Thoracic aorta (tissue), 2 donors: ENCODE data around the gene SMARCD1. TPM values are rescaled to one million over a fixed set of nuclear protein-coding genes. Genes with fewer than 3 reads are reported as not detected.

ENCODE experiments used
- ATAC-seq: fragments of 150-250 bp; one replicate; pipeline ENCODE4 v1.8.0; 2017; ENCODE audit warnings: low read depth; ENCODE audit not compliant: insufficient number of reproducible peaks, low FRiP score
- DNase-seq: peaks from one replicate; pipeline ENCODE4 v3.0.0-alpha.2; 2020; ENCODE audit warnings: low spot score
- H3K27ac ChIP-seq, 2 donors: fragments of 200-600 bp; sonication (generic); 1 replicate in 1 of 2; 2 replicates in 1 of 2; pipeline ENCODE4 v1.5.1; 2016; ENCODE audit warnings: mild to moderate bottlenecking in 2 of 2, moderate library complexity in 2 of 2
- H3K27me3 ChIP-seq: fragments of 200-600 bp; sonication (generic); replicated peaks from 2 replicates; pipeline ENCODE4 v1.6.0; 2016; ENCODE audit warnings: mild to moderate bottlenecking; ENCODE audit not compliant: insufficient read depth
- H3K36me3 ChIP-seq: fragments of 200-600 bp; sonication (generic); one replicate; pipeline ENCODE4 v1.5.1; 2016
- H3K4me1 ChIP-seq, 2 donors: fragments of 200-600 bp; sonication (generic); 1 replicate in 1 of 2; 2 replicates in 1 of 2; pipeline versions ENCODE4 v1.5.1 to v1.6.0; 2016; ENCODE audit warnings: low read depth in 2 of 2, mild to moderate bottlenecking in 1 of 2; ENCODE audit not compliant: control insufficient read depth in 1 of 2
- H3K4me3 ChIP-seq: fragments of 200-600 bp; sonication (generic); 2 replicates; pipeline ENCODE4 v1.5.1; 2016; ENCODE audit warnings: mild to moderate bottlenecking
- H3K9me3 ChIP-seq: fragments of 200-600 bp; sonication (generic); 2 replicates; pipeline ENCODE4 v1.5.1; 2016
- total RNA-seq, 2 donors: library from RNA; depleted of rRNA; stranded (reverse); fragments of >200 nt; gene quantifications; one replicate each; pipeline versions ENCODE4 v1.1.0 to v1.2.3, GENCODE V29; 2016
- TF ChIP-seq, protein P1 (sequence below): fragments of 200-600 bp; sonication (generic); IDR thresholded peaks from one replicate; pipeline ENCODE4 v1.5.1; 2019; ENCODE audit warnings: antibody characterized with exemption

The SMARCD1 gene
- total RNA-seq, 2 donors from 2014 or later: 53.6 to 60.0 TPM

GRCh38 chr12:50073206-50073605, 11.9 kb upstream of the SMARCD1 start:
- TF ChIP-seq, protein P1, sequence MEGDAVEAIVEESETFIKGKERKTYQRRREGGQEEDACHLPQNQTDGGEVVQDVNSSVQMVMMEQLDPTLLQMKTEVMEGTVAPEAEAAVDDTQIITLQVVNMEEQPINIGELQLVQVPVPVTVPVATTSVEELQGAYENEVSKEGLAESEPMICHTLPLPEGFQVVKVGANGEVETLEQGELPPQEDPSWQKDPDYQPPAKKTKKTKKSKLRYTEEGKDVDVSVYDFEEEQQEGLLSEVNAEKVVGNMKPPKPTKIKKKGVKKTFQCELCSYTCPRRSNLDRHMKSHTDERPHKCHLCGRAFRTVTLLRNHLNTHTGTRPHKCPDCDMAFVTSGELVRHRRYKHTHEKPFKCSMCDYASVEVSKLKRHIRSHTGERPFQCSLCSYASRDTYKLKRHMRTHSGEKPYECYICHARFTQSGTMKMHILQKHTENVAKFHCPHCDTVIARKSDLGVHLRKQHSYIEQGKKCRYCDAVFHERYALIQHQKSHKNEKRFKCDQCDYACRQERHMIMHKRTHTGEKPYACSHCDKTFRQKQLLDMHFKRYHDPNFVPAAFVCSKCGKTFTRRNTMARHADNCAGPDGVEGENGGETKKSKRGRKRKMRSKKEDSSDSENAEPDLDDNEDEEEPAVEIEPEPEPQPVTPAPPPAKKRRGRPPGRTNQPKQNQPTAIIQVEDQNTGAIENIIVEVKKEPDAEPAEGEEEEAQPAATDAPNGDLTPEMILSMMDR: no peak
- no peaks in the 10 kb centered on the region for H3K36me3 ChIP-seq
- H3K4me3 ChIP-seq: no peak overlapping the region
- DNase-seq: no peak
- no peak overlapping the region for H3K27ac ChIP-seq
- no peaks in the 10 kb centered on the region for H3K9me3 ChIP-seq
- H3K27me3 ChIP-seq: no peaks in the 10 kb centered on the region
- H3K4me1 ChIP-seq: peaks cover 0 to 3% of the 10 kb centered on the region in 2 donors
- ATAC-seq: no peak

- Histone ChIP-seq H3K4me3 (no peak overlapping the region), H3K27ac (no peak overlapping the region), H3K36me3 (no peaks in the 10 kb centered on the region), H3K9me3 (no peaks in the 10 kb centered on the region), H3K27me3 (no peaks in the 10 kb centered on the region), H3K4me1 (peaks cover 0 to 3% of the 10 kb centered on the region in 2 donors)
- ATAC-seq (no peak), DNase-seq (no peak)
- TF ChIP-seq, protein P1: no peak
Observed at GRCh38 chr12:50073712-50074111, 11.4 kb upstream of the SMARCD1 start.

DNA sequence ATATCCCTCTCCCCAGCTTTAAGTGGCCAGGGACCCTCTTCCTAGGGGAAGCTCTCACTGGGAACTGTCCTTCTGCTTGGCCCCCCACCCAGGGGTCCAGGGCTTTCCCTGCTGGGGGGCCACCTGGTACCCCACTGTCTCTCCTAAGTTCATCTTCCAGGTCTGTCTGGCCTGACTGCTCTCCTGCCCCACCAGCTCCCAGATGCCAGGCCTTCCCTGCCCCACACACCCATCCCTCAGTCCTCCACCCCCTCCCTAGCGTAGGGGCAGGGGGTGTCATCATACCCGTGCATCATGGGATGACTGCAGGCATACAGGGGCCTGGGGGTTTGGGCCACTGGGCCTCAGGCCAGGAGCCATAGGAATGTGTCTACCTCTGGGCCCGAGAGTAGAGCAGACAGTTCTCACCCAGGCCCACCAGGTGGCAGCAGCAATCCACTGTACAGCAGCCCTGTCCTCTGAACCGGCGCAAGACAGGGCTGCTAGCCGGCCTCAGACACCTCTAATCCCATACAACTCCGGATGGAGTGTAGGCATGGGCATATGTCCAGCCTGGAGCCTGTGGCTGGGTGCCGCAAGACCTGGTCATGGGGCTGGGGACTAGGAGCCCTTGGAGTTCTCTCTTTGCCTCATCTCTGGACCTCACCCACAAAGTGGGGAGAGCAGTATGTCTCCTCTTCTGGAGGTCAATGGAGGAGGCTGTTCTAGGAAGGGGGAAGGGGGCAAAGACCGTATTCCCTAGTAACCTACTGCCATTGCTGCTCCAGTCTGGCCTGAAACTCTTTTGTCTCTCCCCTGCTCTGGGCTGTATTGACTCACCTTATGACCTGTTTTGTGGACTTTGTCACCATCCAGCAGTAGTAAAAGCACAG, 10.0 kb upstream of the SMARCD1 start:
- H3K27ac ChIP-seq: no peak overlapping the region
- H3K4me3 ChIP-seq: no peak overlapping the region
- no peaks in the 10 kb centered on the region for H3K9me3 ChIP-seq
- DNase-seq: no peak
- no peaks in the 10 kb centered on the region for H3K27me3 ChIP-seq
- no peaks in the 10 kb centered on the region for H3K36me3 ChIP-seq
- H3K4me1 ChIP-seq: peaks cover 0 to 3% of the 10 kb centered on the region in 2 donors
- no peak for ATAC-seq
- TF ChIP-seq, protein P1: peak; percentile 95

GRCh38 chr12:50075808-50076170, 9.4 kb upstream of the SMARCD1 start:
- no peak for ATAC-seq
- Histone ChIP-seq H3K36me3 (no peaks in the 10 kb centered on the region), H3K27me3 (no peaks in the 10 kb centered on the region), H3K9me3 (no peaks in the 10 kb centered on the region), H3K4me3 (no peak overlapping the region), H3K4me1 (peaks cover 0 to under 1% of the 10 kb centered on the region in 2 donors), H3K27ac (no peak overlapping the region)
- TF ChIP-seq, protein P1: no peak
- DNase-seq: no peak

DNA sequence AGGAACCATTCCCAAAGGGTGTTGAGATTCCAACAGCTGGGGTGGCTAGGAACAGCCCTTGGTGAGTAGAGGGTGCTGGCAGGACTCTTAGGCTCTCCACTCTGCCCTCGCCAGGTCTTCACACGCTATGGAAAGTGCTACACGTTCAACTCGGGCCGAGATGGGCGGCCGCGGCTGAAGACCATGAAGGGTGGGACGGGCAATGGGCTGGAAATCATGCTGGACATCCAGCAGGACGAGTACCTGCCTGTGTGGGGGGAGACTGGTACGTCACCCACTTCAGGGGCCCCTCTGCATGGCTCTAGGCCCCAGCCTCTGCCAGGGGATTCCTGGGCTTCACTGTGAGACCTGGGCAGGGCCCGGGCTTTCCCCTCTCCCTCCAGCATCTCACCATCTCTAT, 8.0 kb upstream of the SMARCD1 start:
- DNase-seq (no peak), ATAC-seq (no peak)
- Histone ChIP-seq H3K9me3 (no peaks in the 10 kb centered on the region), H3K27ac (no peak overlapping the region), H3K4me3 (no peak overlapping the region), H3K4me1 (no peaks in the 10 kb centered on the region), H3K36me3 (no peaks in the 10 kb centered on the region), H3K27me3 (no peaks in the 10 kb centered on the region)
- TF ChIP-seq, protein P1: no peak
